GM19351 (cell line): ENCODE results near the gene CDV3.
A peak's percentile ranks its signal among the peaks of the same experiment; 100 is the strongest.

Experiments used
- ATAC-seq: cut with Tn5 transposase; IDR thresholded peaks from one replicate; pipeline ENCODE4 v1.9.1; 2021; ENCODE audit warnings: mild to moderate bottlenecking, moderate library complexity; ENCODE audit not compliant: unreplicated experiment

Gene CDV3

DNA sequence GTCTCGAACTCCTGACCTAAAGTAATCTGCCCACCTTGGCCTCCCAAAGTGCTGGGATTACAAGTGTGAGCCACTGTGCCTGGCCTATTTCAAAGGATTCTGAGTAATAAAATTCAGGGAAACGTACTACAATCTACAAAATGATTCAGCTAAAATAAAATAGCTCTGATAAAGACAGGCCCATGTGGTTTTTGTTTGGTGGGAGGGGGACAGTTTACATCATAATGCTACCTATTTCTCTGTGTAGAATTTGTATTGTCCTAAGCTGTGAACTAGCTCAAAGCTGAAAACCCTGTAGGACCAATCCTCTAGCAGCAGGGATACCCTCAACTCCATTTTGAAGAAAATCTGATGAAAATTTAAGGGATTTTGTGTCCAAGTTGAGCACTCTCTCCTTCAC lies 25.8 kb downstream of the CDV3 start:
- ATAC-seq, result no peak

DNA sequence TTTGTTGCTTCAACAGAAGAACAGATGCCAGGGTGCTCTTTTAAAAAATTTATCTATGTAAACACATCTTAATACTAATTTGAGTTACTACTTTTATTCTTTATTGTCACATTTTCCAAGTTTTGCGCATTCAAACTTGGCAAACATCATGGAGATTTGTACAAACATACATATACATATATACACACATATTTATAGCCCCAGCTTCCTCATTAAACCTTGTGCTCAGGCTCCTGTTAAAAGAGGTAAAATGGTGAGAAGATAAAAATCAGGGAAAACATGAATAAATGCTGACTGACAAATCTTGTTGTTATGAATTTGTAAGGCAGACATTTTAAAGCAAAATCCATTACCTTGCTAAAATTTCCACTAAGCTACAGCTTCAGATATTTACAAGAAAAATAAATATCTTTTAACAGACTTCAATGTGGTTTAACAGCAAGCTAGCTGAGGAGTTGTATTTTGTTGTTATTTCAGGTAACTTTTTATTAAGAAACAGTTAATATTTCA lies 27.1 kb downstream of the CDV3 start:
- ATAC-seq, result no peak

DNA sequence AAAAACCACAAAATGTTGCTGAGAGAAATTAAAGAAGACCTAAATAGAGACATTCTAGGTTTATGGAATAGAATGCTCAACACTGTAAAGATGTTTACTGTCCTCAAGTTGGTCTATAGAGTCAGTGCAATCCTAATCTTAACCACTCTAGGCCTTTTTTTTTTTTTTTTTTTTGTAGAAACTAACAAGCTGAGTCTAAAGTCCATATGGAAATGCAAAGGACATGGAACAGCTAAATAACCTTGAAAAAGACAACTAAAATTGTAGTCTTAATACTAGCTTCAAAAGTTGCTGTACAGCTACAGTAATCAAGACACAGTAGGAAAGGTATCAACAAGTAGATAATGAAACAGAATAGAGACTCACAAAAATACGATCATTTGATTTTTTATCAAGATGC lies 32.9 kb downstream of the CDV3 start:
- no peak for ATAC-seq

GRCh38 chr3:133606902-133607301 lies 33.4 kb downstream of the CDV3 start:
- no peak for ATAC-seq

DNA sequence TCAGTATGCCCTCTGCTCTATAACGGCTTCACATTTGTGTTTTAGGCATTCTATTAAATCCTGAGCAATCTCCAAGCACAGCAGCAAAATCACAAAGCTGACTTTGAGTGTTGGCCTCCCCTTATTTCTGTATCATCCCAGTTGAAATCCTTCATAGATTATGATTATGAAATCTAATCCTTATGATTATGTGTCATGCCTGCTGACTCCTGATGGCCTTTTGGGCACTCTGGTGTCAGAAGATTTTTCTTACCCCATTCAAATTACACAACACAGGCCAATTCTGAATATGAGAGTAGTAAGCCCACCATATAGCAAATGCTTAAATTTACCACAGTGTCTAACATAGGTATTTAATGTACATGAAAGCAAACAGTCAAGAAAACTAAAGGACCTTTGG lies 34.3 kb downstream of the CDV3 start:
- ATAC-seq, result no peak

- no peak for ATAC-seq
Measured at GRCh38 chr3:133608388-133608787, 34.9 kb downstream of the CDV3 start.

- no peak for ATAC-seq
Measured at GRCh38 chr3:133610031-133610430, 36.5 kb downstream of the CDV3 start.

- no peak for ATAC-seq
Measured at GRCh38 chr3:133611534-133611933, 38.0 kb downstream of the CDV3 start.

- peak; percentile 100 for ATAC-seq
Measured at GRCh38 chr3:133620066-133620784, 46.7 kb downstream of the CDV3 start.

GRCh38 chr3:133627789-133628188 lies 54.3 kb downstream of the CDV3 start:
- ATAC-seq, result no peak

- no peak for ATAC-seq
Measured at GRCh38 chr3:133629146-133629545, 55.7 kb downstream of the CDV3 start.

GRCh38 chr3:133633439-133633838 lies 60.0 kb downstream of the CDV3 start:
- no peak for ATAC-seq
